ENCODE data around the gene EN2. TPM values are rescaled to one million over a fixed set of nuclear protein-coding genes. Genes with fewer than 3 reads are reported as not detected.

The EN2 gene
- total RNA-seq, 1 experiment from 2014 or later: not detected

DNA sequence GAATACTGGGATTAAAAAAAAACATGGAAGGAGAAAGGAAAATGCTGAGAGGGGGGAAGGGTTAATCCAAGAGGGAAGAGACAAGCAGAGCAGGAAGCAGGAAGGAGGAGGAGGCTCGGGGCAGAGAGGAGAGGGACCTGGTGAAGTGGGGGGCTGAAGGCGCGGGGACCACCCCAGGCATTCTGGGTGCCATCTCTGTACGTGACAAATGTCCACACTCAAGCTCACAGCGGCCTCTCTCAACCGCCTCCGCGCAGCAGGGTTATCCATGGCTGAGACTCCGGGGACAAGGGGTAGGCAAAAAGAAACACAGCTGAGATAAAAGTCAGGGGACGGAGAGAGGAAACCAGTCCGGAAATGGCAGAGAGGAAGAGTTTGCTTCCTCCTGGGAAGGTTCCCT, 33.9 kb downstream of the EN2 start:
- ChIA-PET POLR2A (no interaction called here), CTCF (no interaction called here)
- no TSS peak for BruUV-seq (replicated peaks)
- H3K9me3 Mint-ChIP-seq (ENCODE audit: unreplicated experiment): no peaks in the 10 kb centered on the region
- TF ChIP-seq, protein P1, sequence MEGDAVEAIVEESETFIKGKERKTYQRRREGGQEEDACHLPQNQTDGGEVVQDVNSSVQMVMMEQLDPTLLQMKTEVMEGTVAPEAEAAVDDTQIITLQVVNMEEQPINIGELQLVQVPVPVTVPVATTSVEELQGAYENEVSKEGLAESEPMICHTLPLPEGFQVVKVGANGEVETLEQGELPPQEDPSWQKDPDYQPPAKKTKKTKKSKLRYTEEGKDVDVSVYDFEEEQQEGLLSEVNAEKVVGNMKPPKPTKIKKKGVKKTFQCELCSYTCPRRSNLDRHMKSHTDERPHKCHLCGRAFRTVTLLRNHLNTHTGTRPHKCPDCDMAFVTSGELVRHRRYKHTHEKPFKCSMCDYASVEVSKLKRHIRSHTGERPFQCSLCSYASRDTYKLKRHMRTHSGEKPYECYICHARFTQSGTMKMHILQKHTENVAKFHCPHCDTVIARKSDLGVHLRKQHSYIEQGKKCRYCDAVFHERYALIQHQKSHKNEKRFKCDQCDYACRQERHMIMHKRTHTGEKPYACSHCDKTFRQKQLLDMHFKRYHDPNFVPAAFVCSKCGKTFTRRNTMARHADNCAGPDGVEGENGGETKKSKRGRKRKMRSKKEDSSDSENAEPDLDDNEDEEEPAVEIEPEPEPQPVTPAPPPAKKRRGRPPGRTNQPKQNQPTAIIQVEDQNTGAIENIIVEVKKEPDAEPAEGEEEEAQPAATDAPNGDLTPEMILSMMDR (IDR thresholded peaks at IDR 0.05; ENCODE audit: unreplicated experiment): no peak
- intact Hi-C loops (cut with micrococcal nuclease): no loop called here
- DNase-seq (ENCODE audit: unreplicated experiment): no peak
- H3K4me3 Mint-ChIP-seq (ENCODE audit: unreplicated experiment): no peak overlapping the region
- no peaks in the 10 kb centered on the region for H3K36me3 Mint-ChIP-seq (ENCODE audit: insufficient read depth, unreplicated experiment)
- no peak overlapping the region for H3K27ac Mint-ChIP-seq (ENCODE audit: low read depth, unreplicated experiment)
- no peaks in the 10 kb centered on the region for H3K4me1 Mint-ChIP-seq (ENCODE audit: insufficient read depth, unreplicated experiment)
- peaks cover 35% of the 10 kb centered on the region for H3K27me3 Mint-ChIP-seq (ENCODE audit: insufficient read depth, unreplicated experiment)

DNA sequence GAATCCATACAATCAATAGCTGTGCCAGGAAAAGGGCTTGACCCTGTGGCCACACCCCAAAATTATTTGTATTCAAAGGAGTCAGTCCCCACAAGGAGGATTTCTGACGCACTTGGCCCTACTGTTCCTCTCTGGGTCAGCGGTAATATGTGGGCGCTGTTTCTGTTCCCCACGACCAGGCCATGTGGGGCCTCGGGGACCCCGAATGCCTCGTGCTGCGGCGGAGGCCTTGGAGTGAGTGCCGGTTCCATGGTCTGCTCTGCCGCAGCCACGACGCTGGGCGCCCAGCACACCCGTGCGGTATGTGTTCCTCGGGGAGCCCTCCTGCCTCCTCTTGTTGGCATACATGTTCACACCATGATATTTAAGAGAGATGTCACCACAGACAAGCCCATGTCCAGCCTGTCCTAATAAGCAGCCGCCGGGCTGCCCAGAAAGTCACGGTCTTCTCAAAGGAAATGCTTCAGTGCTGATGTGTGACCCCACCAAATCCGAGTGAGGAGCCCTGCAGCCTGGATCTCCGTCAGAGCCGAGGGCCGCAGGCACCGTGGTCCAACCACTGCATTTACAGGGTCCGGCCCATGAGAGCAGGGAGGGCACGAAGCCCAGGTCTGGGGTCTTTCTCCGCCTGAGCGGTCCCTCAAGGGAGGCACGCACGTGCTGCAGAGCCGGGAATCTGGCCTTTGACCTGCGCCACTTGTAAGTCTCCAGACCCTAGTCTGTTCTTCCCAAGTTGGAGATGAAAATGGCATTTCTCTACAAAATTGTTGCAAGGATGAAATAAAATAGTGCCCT, 36.0 kb downstream of the EN2 start:
- CTCF ChIA-PET: no interaction called here
- Mint-ChIP-seq H3K36me3 (ENCODE audit: insufficient read depth, unreplicated experiment) (no peaks in the 10 kb centered on the region), H3K27ac (ENCODE audit: low read depth, unreplicated experiment) (no peak overlapping the region), H3K4me1 (ENCODE audit: insufficient read depth, unreplicated experiment) (no peaks in the 10 kb centered on the region), H3K4me3 (ENCODE audit: unreplicated experiment) (no peak overlapping the region), H3K27me3 (ENCODE audit: insufficient read depth, unreplicated experiment) (peaks cover 50% of the 10 kb centered on the region), H3K9me3 (ENCODE audit: unreplicated experiment) (no peaks in the 10 kb centered on the region)
- DNase-seq (ENCODE audit: unreplicated experiment): no peak
- TF ChIP-seq, protein P1 (IDR thresholded peaks at IDR 0.05; ENCODE audit: unreplicated experiment): no peak
- no TSS peak for BruUV-seq (replicated peaks)
- POLR2A ChIA-PET: interaction anchor here (0.6 kb wide), 1 partner anchor 1398 kb away, joined by 3 read pairs; no protein-coding TSS in a partner anchor
- intact Hi-C loops (cut with micrococcal nuclease): no loop called here

DNA sequence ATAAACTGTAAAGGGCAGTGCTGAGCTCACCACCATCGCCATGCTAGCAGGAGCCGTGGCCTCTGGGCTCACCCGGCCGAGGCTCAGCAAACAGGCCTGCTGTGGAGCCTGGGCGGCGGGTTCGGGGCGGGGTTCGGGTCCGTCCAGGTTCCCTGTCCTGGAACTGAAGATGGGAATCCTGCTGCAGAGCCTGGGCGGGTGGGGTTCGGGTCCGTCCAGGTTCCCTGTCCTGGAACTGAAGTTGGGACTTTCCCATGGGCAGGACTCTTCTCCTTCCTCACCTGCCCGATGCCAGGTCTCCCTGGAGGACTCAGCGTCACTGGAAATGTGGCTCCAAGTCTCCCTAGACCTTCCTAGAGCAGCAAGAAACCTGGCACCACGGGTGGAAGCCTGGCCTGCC, 36.6 kb downstream of the EN2 start:
- no TSS peak for BruUV-seq (replicated peaks)
- ChIA-PET POLR2A (interaction anchor here (0.6 kb wide), 1 partner anchor 67 kb away, joined by 3 read pairs; no protein-coding TSS in a partner anchor), CTCF (no interaction called here)
- DNase-seq (ENCODE audit: unreplicated experiment): no peak
- intact Hi-C loops (cut with micrococcal nuclease): no loop called here
- H3K27ac Mint-ChIP-seq (ENCODE audit: low read depth, unreplicated experiment): no peak overlapping the region
- H3K9me3 Mint-ChIP-seq (ENCODE audit: unreplicated experiment): no peaks in the 10 kb centered on the region
- H3K27me3 Mint-ChIP-seq (ENCODE audit: insufficient read depth, unreplicated experiment): peaks cover 56% of the 10 kb centered on the region
- TF ChIP-seq, protein P1 (IDR thresholded peaks at IDR 0.05; ENCODE audit: unreplicated experiment): no peak
- H3K4me3 Mint-ChIP-seq (ENCODE audit: unreplicated experiment): no peak overlapping the region
- no peaks in the 10 kb centered on the region for H3K36me3 Mint-ChIP-seq (ENCODE audit: insufficient read depth, unreplicated experiment)
- H3K4me1 Mint-ChIP-seq (ENCODE audit: insufficient read depth, unreplicated experiment): no peaks in the 10 kb centered on the region

DNA sequence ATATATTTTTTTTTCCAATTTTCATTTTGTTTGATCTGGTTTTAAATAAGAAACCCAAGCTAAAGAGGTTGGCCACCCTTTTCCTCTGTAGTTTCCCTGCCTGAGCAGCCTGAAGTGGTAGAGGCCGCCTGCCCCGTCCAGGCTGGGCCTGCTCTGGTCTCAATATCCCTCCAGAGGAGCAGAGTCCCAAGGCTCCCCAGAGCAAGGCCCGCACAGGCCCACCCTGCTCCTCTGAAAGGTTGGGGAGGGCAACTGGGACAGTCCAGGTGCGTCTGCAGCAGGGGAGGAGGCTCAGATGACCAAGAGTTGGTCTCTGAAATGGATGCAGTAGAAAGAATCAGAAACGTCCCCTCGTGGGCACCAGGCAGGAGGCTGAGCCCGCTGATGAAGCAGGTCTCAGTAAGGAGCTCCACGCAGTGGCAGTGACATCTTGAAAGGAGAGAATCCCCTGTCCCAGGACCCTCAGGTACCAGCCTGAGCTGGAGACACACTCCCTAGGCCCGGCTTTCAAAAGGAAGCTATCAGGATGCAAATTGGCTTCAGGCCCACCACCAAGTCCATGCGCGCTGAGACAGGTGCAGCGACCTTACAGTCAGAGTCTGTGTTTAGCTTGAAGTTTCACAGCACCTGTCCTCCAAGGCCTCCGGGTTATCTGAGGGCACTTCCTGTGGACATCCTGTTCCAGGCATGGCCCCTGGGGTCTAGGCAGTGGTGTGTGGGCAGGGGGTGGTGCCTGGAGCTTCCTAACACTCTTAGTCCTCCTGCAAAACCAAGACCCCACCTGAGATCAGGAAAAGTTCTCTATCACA, 37.7 kb downstream of the EN2 start:
- TF ChIP-seq, protein P1 (IDR thresholded peaks at IDR 0.05; ENCODE audit: unreplicated experiment): no peak
- Mint-ChIP-seq H3K4me1 (ENCODE audit: insufficient read depth, unreplicated experiment) (no peaks in the 10 kb centered on the region), H3K9me3 (ENCODE audit: unreplicated experiment) (no peaks in the 10 kb centered on the region), H3K27me3 (ENCODE audit: insufficient read depth, unreplicated experiment) (peaks cover 65% of the 10 kb centered on the region), H3K4me3 (ENCODE audit: unreplicated experiment) (no peak overlapping the region), H3K36me3 (ENCODE audit: insufficient read depth, unreplicated experiment) (no peaks in the 10 kb centered on the region), H3K27ac (ENCODE audit: low read depth, unreplicated experiment) (no peak overlapping the region)
- ChIA-PET POLR2A (interaction anchor here (0.6 kb wide), 1 partner anchor 68 kb away, joined by 3 read pairs; no protein-coding TSS in a partner anchor), CTCF (interaction anchor here (1.1 kb wide), 1 partner anchor 103 kb away, joined by 3 read pairs; no protein-coding TSS in a partner anchor)
- DNase-seq (ENCODE audit: unreplicated experiment): no peak
- no TSS peak for BruUV-seq (replicated peaks)
- intact Hi-C loops (cut with micrococcal nuclease): no loop called here
